PFSK-1 (cell line): ENCODE measurements around the gene PIK3C2A.

Experiments used
- FOXP2 ChIP-seq: optimal IDR thresholded peaks from 2 replicates; pipeline ENCODE3; 2011; ENCODE audit warnings: borderline replicate concordance, control low read depth, inconsistent platforms; ENCODE audit not compliant: insufficient read depth; ENCODE audit errors: extremely low read length, extremely low read depth
- POLR2AphosphoS5 ChIP-seq: IDR thresholded peaks from 2 replicates; pipeline ENCODE4 v1.6.1; 2012; ENCODE audit warnings: low read depth, mild to moderate bottlenecking, control low read depth, low read length, moderate library complexity
- REST ChIP-seq, 2 experiments: IDR thresholded peaks; 2 replicates each; pipeline versions ENCODE4 v1.6.1 to v1.8.0; 2011 to 2012; ENCODE audit warnings: low read depth in 2 of 2, low read length in 2 of 2, control low read depth in 1 of 2, inconsistent platforms in 1 of 2, mild to moderate bottlenecking in 1 of 2, moderate library complexity in 1 of 2; ENCODE audit not compliant: insufficient read depth in 1 of 2
- SIN3A ChIP-seq: IDR thresholded peaks from 2 replicates; pipeline ENCODE4 v1.6.1; 2012; ENCODE audit warnings: mild to moderate bottlenecking, low read length, moderate library complexity, borderline replicate concordance; ENCODE audit not compliant: insufficient read depth
- TAF1 ChIP-seq: IDR thresholded peaks from 2 replicates; pipeline ENCODE4 v1.6.1; 2012; ENCODE audit warnings: low read length, control low read depth, borderline replicate concordance; ENCODE audit not compliant: insufficient read depth

Gene PIK3C2A

GRCh38 chr11:17233101-17233500, 25.3 kb upstream of the PIK3C2A start:
- TF ChIP-seq TAF1 (no peak), SIN3A (no peak), FOXP2 (no peak), POLR2AphosphoS5 (no peak), REST (IDR thresholded peaks at IDR 0.05; ENCODE audit: insufficient read depth in 1 of 2, low read depth in 2 of 2, low read length in 2 of 2) (no peak)

- TF ChIP-seq TAF1 (no peak), REST (IDR thresholded peaks at IDR 0.05; ENCODE audit: insufficient read depth in 1 of 2, low read depth in 2 of 2, low read length in 2 of 2) (no peak), SIN3A (no peak), FOXP2 (no peak), POLR2AphosphoS5 (no peak)
Measured at GRCh38 chr11:17230867-17231851, 23.4 kb upstream of the PIK3C2A start.

- TF ChIP-seq TAF1: no peak
- no peak for TF ChIP-seq SIN3A
- TF ChIP-seq REST (IDR thresholded peaks at IDR 0.05; ENCODE audit: insufficient read depth in 1 of 2, low read depth in 2 of 2, low read length in 2 of 2): no peak
- TF ChIP-seq FOXP2: no peak
Measured at GRCh38 chr11:17229481-17230152, 21.8 kb upstream of the PIK3C2A start.

GRCh38 chr11:17224727-17225126, 16.9 kb upstream of the PIK3C2A start:
- TF ChIP-seq TAF1 (no peak), FOXP2 (no peak), SIN3A (no peak), POLR2AphosphoS5 (no peak), REST (IDR thresholded peaks at IDR 0.05; ENCODE audit: insufficient read depth in 1 of 2, low read depth in 2 of 2, low read length in 2 of 2) (no peak)
